HL-60 (cell line): Measurements from ENCODE around the gene ZDHHC24.
"Not testable (repeated sequence)": the region's sequence is repeated elsewhere in the genome, so short reads cannot be mapped to it uniquely, and the experiment has no call there.

ENCODE experiments used
- DNase-seq, 2 experiments: peaks; one replicate each; pipeline ENCODE4 v3.0.0-alpha.2; 2010 to 2020; ENCODE audit warnings: low read depth in 1 of 2, low spot score in 1 of 2
- H3K27ac ChIP-seq: fragments of 250-450 bp; sonication (Bioruptor Pico); replicated peaks from 2 replicates; pipeline ENCODE4 v1.5.1; 2020; ENCODE audit warnings: mild to moderate bottlenecking, moderate library complexity
- H3K27me3 ChIP-seq: fragments of 250-450 bp; sonication (Bioruptor Pico); 2 replicates; pipeline ENCODE4 v1.5.1; 2021; ENCODE audit warnings: mild to moderate bottlenecking, moderate library complexity; ENCODE audit not compliant: insufficient read depth, poor library complexity, severe bottlenecking
- H3K4me3 ChIP-seq: replicated peaks from 2 replicates; pipeline ENCODE4 v1.5.1; 2011; ENCODE audit warnings: mild to moderate bottlenecking, control low read depth, low read length; ENCODE audit not compliant: insufficient read depth
- GABPA ChIP-seq: IDR thresholded peaks from 2 replicates; pipeline ENCODE4 v1.6.1; 2012; ENCODE audit warnings: low read depth
- POLR2AphosphoS5 ChIP-seq: IDR thresholded peaks from 2 replicates; pipeline ENCODE4 v1.6.1; 2012; ENCODE audit warnings: low read depth
- SPI1 ChIP-seq: IDR thresholded peaks from 2 replicates; pipeline ENCODE4 v1.6.1; 2012; ENCODE audit warnings: low read depth, mild to moderate bottlenecking, borderline replicate concordance
- TF ChIP-seq, protein P1 (sequence below): IDR thresholded peaks from one replicate; pipeline ENCODE4 v1.5.1; 2011; ENCODE audit warnings: low read length, control low read depth, inconsistent platforms; ENCODE audit not compliant: insufficient read depth
- TF ChIP-seq, protein P2 (sequence below): IDR thresholded peaks from 2 replicates; pipeline ENCODE4 v1.6.1; 2012; ENCODE audit warnings: low read depth; ENCODE audit not compliant: insufficient replicate concordance

ZDHHC24 gene

DNA sequence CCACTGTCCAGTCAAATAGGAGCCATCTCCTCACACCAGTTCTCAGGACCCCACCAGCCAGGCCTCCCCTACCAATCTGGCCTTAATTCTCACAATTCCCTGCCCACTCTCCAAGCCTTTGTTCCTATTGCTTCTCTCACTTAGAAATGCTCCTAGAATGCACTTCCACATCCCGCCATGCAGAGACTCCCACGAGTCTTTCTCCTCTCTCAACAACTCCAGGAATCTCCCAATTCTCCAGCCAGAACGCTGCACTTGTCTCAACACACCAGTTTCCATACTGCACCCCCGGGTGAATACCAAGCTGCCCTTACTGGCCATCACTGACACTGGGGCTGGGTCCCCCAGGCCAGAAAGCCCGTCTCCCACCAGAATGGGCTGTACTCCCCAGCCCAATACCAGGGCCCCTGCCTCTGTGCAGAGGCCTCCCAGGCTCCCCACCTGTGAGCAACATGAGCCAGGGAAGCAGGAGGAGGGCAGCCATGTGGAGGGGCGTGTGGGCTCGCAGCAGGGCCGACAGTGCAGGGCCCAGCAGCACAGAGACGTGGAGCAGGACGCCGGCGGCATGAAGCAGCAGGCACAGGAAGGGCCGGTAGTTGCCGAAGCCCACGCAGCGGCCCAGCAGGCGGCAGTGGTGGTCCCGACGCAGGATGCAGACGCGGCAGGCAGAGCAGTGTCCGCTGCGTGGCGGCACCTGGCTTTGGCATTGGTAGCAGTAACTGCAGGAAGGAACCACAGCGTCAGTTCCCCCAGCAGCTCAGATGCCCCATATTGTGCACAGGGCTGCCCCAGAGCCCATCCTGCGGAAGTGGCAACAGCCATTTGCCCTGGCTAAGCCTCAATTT is 2.4 kb downstream of the ZDHHC24 start:
- no peak overlapping the region for H3K4me3 ChIP-seq
- TF ChIP-seq SPI1 (peak; percentile 47; the same call in 1 of the 2 replicates), GABPA (no peak)

GRCh38 chr11:66542362-66542761 is 3.5 kb downstream of the ZDHHC24 start:
- H3K4me3 ChIP-seq, result no peak overlapping the region
- no peak overlapping the region for H3K27ac ChIP-seq
- TF ChIP-seq, protein P1, sequence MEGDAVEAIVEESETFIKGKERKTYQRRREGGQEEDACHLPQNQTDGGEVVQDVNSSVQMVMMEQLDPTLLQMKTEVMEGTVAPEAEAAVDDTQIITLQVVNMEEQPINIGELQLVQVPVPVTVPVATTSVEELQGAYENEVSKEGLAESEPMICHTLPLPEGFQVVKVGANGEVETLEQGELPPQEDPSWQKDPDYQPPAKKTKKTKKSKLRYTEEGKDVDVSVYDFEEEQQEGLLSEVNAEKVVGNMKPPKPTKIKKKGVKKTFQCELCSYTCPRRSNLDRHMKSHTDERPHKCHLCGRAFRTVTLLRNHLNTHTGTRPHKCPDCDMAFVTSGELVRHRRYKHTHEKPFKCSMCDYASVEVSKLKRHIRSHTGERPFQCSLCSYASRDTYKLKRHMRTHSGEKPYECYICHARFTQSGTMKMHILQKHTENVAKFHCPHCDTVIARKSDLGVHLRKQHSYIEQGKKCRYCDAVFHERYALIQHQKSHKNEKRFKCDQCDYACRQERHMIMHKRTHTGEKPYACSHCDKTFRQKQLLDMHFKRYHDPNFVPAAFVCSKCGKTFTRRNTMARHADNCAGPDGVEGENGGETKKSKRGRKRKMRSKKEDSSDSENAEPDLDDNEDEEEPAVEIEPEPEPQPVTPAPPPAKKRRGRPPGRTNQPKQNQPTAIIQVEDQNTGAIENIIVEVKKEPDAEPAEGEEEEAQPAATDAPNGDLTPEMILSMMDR, result no peak
- H3K27me3 ChIP-seq, result peaks cover 2% of the 10 kb centered on the region
- DNase-seq, result no peak

More for the DNA sequence above, 2.4 kb downstream of the ZDHHC24 start:
- Histone ChIP-seq H3K27me3 (peaks cover 2% of the 10 kb centered on the region), H3K27ac (peak overlapping the region; percentile 32)
- peak in 1 of 2 experiments; percentile 64 for DNase-seq

GRCh38 chr11:66541892-66542291 is 4.0 kb downstream of the ZDHHC24 start:
- DNase-seq, result no peak
- TF ChIP-seq GABPA, result no peak
- TF ChIP-seq, protein P2, sequence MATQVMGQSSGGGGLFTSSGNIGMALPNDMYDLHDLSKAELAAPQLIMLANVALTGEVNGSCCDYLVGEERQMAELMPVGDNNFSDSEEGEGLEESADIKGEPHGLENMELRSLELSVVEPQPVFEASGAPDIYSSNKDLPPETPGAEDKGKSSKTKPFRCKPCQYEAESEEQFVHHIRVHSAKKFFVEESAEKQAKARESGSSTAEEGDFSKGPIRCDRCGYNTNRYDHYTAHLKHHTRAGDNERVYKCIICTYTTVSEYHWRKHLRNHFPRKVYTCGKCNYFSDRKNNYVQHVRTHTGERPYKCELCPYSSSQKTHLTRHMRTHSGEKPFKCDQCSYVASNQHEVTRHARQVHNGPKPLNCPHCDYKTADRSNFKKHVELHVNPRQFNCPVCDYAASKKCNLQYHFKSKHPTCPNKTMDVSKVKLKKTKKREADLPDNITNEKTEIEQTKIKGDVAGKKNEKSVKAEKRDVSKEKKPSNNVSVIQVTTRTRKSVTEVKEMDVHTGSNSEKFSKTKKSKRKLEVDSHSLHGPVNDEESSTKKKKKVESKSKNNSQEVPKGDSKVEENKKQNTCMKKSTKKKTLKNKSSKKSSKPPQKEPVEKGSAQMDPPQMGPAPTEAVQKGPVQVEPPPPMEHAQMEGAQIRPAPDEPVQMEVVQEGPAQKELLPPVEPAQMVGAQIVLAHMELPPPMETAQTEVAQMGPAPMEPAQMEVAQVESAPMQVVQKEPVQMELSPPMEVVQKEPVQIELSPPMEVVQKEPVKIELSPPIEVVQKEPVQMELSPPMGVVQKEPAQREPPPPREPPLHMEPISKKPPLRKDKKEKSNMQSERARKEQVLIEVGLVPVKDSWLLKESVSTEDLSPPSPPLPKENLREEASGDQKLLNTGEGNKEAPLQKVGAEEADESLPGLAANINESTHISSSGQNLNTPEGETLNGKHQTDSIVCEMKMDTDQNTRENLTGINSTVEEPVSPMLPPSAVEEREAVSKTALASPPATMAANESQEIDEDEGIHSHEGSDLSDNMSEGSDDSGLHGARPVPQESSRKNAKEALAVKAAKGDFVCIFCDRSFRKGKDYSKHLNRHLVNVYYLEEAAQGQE, result no peak
- TF ChIP-seq SPI1, result no peak
- TF ChIP-seq, protein P1, result no peak
- TF ChIP-seq POLR2AphosphoS5, result no peak
- Histone ChIP-seq H3K4me3 (no peak overlapping the region), H3K27ac (no peak overlapping the region), H3K27me3 (no peaks in the 10 kb centered on the region)

GRCh38 chr11:66540598-66540997 is 5.2 kb downstream of the ZDHHC24 start:
- H3K4me3 ChIP-seq, H3K27me3 ChIP-seq, H3K27ac ChIP-seq: not testable (repeated sequence)
- peak in 1 of 2 experiments; percentile 23 for DNase-seq

GRCh38 chr11:66539870-66540213 is 6.0 kb downstream of the ZDHHC24 start:
- no peak overlapping the region for H3K4me3 ChIP-seq
- TF ChIP-seq, protein P1, result no peak
- TF ChIP-seq SPI1 (no peak), POLR2AphosphoS5 (no peak), GABPA (no peak)
- TF ChIP-seq, protein P2, result no peak
- H3K27ac ChIP-seq, result no peak overlapping the region
- no peaks in the 10 kb centered on the region for H3K27me3 ChIP-seq
- no peak for DNase-seq
